DLD1 (cell line): Measurements from ENCODE around the gene HAUS3.

Experiments used
- in situ Hi-C: cut with HindIII; loops from 2 replicates; pipeline ENCODE4 v1.10.0; 2017; ENCODE audit warnings: low sequenced_read_pairs

HAUS3 gene

GRCh38 chr4:2265113-2266110 is 23.5 kb upstream of the HAUS3 start:
- in situ Hi-C loops, result no loop called here

DNA sequence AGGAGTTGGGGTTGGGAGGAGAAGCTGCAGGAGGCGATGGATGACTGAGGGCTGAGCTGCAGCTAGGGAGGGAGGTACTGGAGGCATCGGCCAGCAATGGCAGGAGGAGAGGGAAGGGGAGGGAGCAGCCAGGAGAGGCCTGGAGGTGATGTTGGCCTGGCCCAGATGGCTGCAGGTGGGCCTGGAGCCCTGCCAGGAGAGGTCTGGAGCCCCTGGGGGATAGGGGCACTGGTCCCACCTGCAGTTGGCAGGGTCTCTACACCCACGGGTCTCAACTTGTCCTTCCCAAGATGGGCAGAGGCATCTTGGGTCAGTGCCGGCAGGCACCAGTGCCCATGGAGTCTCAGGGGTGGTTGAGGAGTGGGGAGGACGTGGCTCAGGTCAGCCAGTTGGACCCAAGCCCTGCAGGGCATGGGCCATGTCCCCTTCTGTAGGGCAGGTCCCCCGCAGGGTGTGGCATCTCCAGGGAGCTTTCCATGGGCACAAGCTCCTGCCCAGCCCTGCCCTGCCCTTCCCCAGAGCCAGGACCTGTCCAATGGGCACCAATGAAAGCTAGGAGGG is 22.6 kb upstream of the HAUS3 start:
- in situ Hi-C loops, result no loop called here

DNA sequence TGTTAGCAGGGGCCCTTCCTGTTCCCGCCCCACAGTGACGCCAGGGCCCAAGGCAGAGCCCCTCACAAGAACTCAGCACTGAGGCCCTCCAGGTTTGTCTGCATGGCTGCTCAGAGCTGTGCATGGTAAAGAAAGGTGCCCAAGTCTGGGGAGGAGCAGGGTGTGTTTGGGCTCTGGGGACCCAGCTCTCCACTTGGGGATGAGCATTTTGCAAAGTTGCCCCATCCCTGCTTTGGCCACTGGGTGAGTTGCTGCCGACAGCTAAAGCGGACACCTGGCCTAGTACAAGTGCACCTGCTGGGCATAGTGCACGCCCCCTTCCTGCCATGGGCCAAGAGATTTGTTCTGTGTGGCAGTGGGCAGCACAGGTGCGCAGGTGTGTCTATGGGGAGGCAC is 22.0 kb upstream of the HAUS3 start:
- in situ Hi-C loops, result no loop called here

GRCh38 chr4:2262944-2263250 is 21.0 kb upstream of the HAUS3 start:
- in situ Hi-C loops, result no loop called here

DNA sequence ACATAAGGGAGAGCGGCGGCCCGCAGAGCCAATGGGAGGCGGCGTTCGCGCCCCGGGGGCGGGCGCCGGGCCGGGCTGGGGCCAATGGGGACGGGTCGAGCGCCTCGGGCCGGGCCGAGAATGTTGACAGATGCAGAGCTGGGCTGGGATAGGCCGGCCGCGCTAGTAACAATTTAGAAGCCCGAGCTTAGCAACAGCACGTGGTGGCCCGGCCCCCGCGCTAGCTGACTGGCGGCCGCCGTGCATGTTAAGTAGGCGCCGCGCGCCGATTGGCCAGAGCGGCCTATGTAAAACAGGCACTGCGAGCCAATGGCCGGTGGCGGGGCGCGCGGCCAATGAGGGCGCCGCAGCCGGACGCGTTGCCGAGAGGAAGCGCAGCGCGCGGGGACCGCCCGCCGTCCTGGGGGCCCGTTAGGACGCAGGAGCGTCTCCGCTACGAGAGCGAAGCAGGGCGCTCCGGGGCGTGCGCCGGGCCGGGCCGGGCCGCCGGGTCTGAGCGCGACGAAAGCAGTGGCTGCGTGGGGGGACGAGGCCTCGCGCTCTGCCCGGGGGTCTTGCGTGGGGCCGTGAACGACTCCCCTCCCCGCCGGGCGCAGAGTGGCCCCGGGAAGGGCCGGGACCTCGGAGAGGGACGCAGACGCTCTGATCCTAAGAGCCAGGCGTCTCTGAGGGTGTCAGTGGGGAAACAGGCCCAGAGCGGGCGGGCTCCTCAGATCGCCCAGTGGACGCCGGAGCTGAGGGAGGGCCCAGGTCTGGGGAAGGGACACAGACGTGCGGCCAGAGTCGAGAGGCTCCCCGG is 20.4 kb upstream of the HAUS3 start:
- in situ Hi-C loops, result no loop called here

DNA sequence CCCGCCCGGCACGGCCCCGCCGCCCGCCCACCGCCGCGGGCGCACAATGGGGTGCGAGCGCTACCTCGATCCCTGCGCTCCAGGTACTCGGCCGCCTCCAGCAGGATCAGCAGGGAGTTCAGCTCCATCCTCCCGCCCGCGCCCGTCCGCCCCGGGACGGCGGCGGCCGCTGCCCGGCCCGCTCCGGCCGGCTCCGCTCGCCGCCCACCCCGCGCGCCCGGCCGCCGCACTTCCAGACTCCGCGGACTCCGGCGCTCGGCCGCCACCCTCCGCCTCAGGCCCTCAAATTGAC is 19.9 kb upstream of the HAUS3 start, which contains the start of gene MXD4:
Gene MXD4 (minus strand): TSS at position 257 of the 292 bp plus-strand sequence. CDS start 129 bp downstream, at position 128.
- in situ Hi-C loops, result no loop called here

- in situ Hi-C loops, result no loop called here
Measured at GRCh38 chr4:2261110-2261852, 19.4 kb upstream of the HAUS3 start.

GRCh38 chr4:2260344-2261109 is 18.6 kb upstream of the HAUS3 start:
- in situ Hi-C loops, result no loop called here

DNA sequence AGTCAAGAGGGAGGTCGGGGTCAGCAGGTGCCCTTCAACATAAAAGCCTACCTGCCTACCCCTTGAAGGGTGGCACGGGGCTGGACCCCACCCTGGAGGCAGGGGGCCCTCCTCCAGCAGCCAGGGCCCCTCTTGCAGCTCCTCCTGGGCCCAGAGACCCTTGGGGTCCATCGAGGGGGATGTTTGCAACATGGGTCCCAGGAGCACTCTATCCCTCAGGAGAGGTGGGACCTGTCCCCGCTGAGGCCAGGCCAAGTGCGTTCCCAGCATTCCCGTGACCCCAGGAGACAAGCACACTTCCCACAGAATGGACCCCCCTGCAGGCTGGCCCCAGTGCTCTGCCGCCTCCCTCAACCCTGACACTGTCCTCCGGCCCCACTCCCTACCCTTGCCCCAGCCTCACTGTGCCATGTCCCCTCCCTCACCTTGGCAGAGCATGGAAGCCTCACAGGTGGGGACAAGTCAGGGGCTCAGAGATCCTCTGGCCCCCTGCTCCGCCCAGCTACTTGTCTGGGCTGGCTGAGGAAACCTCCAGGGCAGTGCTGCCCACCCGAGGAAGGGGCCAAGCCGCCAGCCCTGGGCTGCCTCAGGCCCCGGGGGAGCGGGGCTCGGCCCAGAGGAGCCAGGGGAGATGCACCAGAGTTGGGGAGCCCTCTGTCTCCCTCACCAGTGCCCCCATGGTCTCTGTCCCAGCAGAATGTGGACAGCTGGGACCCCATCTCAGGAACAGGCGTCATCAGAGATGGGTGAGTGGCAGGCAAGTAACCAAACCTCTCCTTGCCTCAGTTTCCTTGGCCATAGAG is 17.8 kb upstream of the HAUS3 start:
- in situ Hi-C loops, result no loop called here

GRCh38 chr4:2259036-2259540 is 17.2 kb upstream of the HAUS3 start:
- in situ Hi-C loops, result no loop called here

DNA sequence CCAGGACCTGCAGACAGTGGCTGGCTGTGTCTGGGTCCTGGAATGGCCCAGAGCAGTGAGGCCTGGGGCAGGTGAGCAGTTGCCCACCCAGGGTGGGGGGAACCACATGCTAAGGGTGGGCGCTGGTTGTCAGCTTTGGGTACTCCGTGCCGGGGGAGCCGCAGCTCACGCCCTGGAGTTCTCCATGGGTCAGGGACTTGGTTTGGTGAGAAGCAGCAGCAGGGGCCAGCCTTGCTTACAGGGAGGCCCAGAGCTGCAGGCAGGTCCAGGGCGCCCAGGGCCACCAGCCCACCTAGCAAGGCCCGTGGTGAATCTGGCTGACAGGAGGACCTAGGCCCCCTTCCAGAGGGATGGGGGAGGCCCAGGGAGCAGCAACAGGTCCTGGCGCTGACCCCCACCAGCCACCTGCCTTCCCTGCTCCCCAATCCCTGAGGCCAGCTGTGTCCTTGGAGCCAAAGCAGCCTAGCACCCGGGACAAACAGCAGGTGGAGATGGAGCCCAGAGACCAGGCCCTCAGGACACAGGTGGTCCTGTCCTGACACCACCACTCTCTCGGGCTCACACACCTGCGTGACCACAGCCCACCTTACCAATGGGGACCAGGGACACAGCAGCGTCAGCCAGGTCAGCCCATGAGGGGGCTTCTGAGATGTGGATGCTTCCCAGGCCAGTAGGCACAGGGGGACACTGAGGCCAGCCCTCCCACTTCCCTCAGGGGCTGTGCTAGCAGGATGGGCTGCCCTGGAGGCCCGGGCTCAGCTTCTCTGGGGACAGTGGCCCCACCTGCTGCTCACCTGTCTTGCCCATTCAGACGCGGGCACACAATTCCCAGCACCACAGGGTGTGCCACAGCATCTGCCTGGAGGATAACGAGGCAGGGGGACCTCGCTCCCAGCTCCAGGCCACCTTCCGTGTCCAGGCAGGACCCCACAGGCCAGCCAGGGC is 16.4 kb upstream of the HAUS3 start:
- in situ Hi-C loops, result no loop called here

DNA sequence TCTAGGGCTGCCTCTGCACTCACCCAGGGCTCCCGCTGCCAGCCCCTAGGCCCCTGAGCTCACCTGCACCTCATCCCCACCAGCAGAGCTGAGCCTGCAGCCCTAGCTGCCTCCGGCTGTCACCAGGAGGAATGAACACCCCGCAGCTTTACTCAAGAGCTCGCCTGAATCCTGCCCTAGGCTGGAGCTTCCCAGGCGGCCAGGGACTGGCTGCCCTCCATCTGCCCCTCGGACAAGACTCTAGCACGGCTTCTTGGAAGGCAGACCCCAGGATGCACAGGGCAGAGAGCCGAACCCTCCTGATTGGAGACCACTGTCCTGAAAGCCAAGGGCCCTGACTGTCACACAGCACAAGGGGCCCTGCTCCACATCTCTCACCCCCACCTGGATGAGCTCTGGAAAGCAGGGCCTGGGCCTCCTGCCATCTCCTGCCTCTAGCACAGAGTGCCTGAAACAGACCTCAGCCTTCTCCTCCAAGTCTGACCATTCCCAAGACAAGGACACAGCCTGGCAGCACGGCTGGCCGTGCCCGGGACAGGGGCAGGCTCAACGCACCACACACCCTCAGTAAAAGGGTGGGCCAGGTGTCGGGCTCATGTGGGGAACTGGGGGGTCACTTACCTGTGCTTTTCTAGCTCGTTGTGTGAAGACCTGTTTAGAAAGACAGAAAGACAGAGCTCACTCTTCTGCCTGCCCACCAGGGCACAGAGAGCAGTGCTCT is 15.6 kb upstream of the HAUS3 start:
- in situ Hi-C loops, result no loop called here

DNA sequence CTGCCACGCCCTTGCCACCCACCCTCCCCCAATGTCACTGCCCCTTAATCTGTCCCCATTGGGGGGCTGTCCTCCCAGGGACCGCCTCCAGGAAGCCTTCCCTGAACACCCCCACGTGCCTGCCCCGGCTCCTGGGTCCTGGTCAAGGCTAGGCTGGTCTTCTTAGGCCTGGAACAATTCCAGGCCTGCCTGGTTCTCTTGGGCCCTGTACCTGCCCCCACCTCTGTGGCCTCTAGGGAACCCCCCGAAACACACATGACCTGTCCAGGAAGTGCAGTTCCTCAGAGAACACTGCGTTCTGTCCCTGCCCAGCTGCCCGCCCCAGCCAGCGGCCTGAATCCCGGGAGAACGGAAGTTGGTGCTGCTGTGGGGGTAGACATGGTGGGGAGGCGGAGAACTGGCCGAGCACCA is 14.9 kb upstream of the HAUS3 start:
- in situ Hi-C loops, result no loop called here

- in situ Hi-C loops, result no loop called here
Measured at GRCh38 chr4:2256156-2256731, 14.3 kb upstream of the HAUS3 start.

- in situ Hi-C loops, result no loop called here
Measured at GRCh38 chr4:2255501-2256155, 13.7 kb upstream of the HAUS3 start.

GRCh38 chr4:2254665-2255500 is 13.0 kb upstream of the HAUS3 start:
- in situ Hi-C loops, result no loop called here
